ENCODE data around the gene HOXC6. TPM values are rescaled to one million over a fixed set of nuclear protein-coding genes. Genes with fewer than 3 reads are reported as not detected.

The HOXC6 gene
- total and polyA plus RNA-seq, 2 donors (not counting 3 experiments of a cell fraction or from before 2014, with no cell fraction given): 0.58 to 0.72 TPM

DNA sequence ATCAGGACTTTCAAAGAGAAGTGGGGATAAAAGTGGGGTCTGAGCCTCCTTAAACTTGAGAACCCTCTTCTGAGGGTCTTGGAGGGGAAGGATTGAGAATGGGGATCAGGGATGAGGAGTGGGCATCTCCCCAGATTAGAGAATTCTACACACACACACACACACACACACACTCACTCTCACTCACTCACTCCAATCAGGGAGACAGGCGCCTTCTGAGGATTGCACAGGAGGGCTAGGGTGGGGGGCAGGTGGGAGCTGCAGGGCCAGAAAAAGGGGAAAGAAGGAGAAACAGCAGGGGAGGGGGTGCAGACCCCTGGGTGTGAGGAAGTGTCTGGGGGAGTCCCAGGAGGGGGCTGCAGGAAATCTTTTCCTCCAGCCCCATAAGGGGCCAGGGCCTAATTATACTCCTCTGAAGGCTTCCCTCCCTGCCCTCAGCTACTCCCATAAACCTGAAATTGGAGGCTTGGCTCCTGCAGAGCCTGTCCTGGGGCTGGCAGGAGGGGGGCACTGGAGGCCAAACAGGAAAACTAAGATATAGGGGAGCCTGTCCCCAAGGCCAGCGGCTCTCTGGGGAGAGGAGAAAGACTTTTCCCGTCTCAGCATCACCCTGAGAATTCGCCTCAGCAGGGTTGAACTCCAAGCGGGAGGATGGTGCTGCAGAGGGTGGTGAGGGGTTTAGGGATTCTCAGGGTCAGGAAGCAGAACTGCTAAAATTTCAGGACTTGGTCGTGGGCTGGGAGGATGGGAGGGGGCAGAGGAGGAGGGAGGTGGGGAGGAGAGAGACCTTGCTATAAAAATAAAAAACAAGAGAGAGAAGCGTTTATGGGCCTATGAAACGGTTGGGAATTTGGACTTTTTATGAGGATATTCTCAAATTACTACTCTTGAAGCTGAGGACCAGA, 26.7 kb upstream of the HOXC6 start:
- CTCF ChIA-PET: interaction anchor here (1.3 to 17.0 kb wide), 4 partner anchors 10 to 194 kb away, joined by 3 to 616 read pairs (median 7); partner anchors contain the start of genes HOXC10 and SMUG1
- no peaks in the 10 kb centered on the region for H3K79me2 ChIP-seq (ENCODE audit: control insufficient read depth, insufficient read depth, low read length)
- H3K27ac ChIP-seq (ENCODE audit: insufficient read depth, low read depth, low read length): no peak overlapping the region
- POLR2A ChIA-PET: no interaction called here
- H3K36me3 ChIP-seq (ENCODE audit: control insufficient read depth in 2 of 2, extremely low read depth in 1 of 2, insufficient read depth in 2 of 2, low read length in 2 of 2): no peaks in the 10 kb centered on the region
- no peak overlapping the region for H3K4me2 ChIP-seq (ENCODE audit: insufficient read depth, low read length)
- peaks cover 76 to 96% of the 10 kb centered on the region in 2 experiments for H3K27me3 ChIP-seq (ENCODE audit: control insufficient read depth in 2 of 2, insufficient read depth in 2 of 2, low read length in 2 of 2)
- no peaks in the 10 kb centered on the region for H3K4me1 ChIP-seq (ENCODE audit: control insufficient read depth, extremely low read depth, insufficient read depth, low read length)
- H3K9me1 ChIP-seq (replicated peaks; ENCODE audit: control insufficient read depth, extremely low read depth, insufficient read depth, low read length): no peaks in the 10 kb centered on the region
- TF ChIP-seq FOS (IDR thresholded peaks at IDR 0.05; ENCODE audit: borderline replicate concordance, insufficient read depth, low read length): no peak
- TF ChIP-seq, protein P1, sequence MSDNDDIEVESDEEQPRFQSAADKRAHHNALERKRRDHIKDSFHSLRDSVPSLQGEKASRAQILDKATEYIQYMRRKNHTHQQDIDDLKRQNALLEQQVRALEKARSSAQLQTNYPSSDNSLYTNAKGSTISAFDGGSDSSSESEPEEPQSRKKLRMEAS (IDR thresholded peaks at IDR 0.05; ENCODE audit: insufficient read depth, insufficient read length): no peak
- TF ChIP-seq GATA2 (IDR thresholded peaks at IDR 0.05; ENCODE audit: insufficient read depth, insufficient read length, low read depth, low read length): no peak
- no peak for TF ChIP-seq JUN (IDR thresholded peaks at IDR 0.05; ENCODE audit: borderline replicate concordance, insufficient read depth, insufficient read length, low read depth)
- no peak for DNase-seq (ENCODE audit: low read depth, low spot score)
- H2AFZ ChIP-seq (ENCODE audit: low read depth, low read length): no peak overlapping the region
- intact Hi-C loops (cut with micrococcal nuclease) (loop anchor here (10.0 kb wide), 1 partner anchor 363 kb away; the partner anchor contains the start of gene GPR84), dilution Hi-C loops (cut with MboI; ENCODE audit: extremely low pct_ligation_motif_present, low sequenced_read_pairs) (no loop called here)
- no TSS peak for BruUV-seq (replicated peaks)
- no peaks in the 10 kb centered on the region for H4K20me1 ChIP-seq (replicated peaks; ENCODE audit: control insufficient read depth, extremely low read depth, insufficient read depth, low read length)
- FAIRE-seq: no peak
- H3K9me3 ChIP-seq (replicated peaks; ENCODE audit: control insufficient read depth, insufficient read depth, low read length): no peaks in the 10 kb centered on the region
- H3K4me3 ChIP-seq (replicated peaks in 1 of 3; ENCODE audit: insufficient read depth in 1 of 3, low read depth in 1 of 3, low read length in 3 of 3): no peak overlapping the region
- no peak overlapping the region for H3K9ac ChIP-seq (replicated peaks; ENCODE audit: extremely low read depth, insufficient read depth, low read length)
